OCI-LY1 (cell line): ENCODE results near the gene F7.

Experiments
- H2AFZ ChIP-seq: fragments of 200-600 bp; sonication (generic), shearing (Covaris generic); 2 replicates; pipeline ENCODE4 v1.6.0; 2014; ENCODE audit warnings: antibody characterized with exemption, mild to moderate bottlenecking, low read length
- H3F3A ChIP-seq: fragments of 200-600 bp; sonication (generic), shearing (Covaris generic); 2 replicates; pipeline ENCODE4 v1.6.0; 2014; ENCODE audit warnings: mild to moderate bottlenecking, antibody characterized with exemption, low read length, moderate library complexity; ENCODE audit not compliant: insufficient read depth
- H3K27ac ChIP-seq: fragments of 200-600 bp; sonication (generic); 2 replicates; pipeline ENCODE4 v1.5.1; 2014; ENCODE audit warnings: low read length, mixed run types, mild to moderate bottlenecking, low read depth; ENCODE audit not compliant: poor library complexity, severe bottlenecking
- H3K27me3 ChIP-seq: fragments of 200-600 bp; sonication (generic); 2 replicates; pipeline ENCODE4 v1.6.0; 2014; ENCODE audit warnings: antibody characterized with exemption, mild to moderate bottlenecking, low read length, moderate library complexity; ENCODE audit not compliant: insufficient read depth
- H3K36me3 ChIP-seq: fragments of 200-600 bp; sonication (generic); 2 replicates; pipeline ENCODE4 v1.6.1; 2014; ENCODE audit warnings: mild to moderate bottlenecking, antibody characterized with exemption, low read length, moderate library complexity, mixed read lengths; ENCODE audit not compliant: insufficient read depth
- H3K4me1 ChIP-seq: fragments of 200-600 bp; sonication (generic); 2 replicates; pipeline ENCODE4 v1.5.1; 2014; ENCODE audit warnings: mild to moderate bottlenecking, low read length, moderate library complexity; ENCODE audit not compliant: insufficient read depth, severe bottlenecking
- H3K4me2 ChIP-seq: fragments of 200-600 bp; sonication (generic), shearing (Covaris generic); 2 replicates; pipeline ENCODE4 v1.6.1; 2014; ENCODE audit warnings: low read length
- H3K4me3 ChIP-seq: fragments of 200-600 bp; sonication (generic); 2 replicates; pipeline ENCODE4 v1.5.1; 2014; ENCODE audit warnings: low read length, low read depth, mild to moderate bottlenecking, mixed read lengths; ENCODE audit not compliant: poor library complexity, severe bottlenecking
- H3K79me2 ChIP-seq: fragments of 200-600 bp; shearing (Covaris generic); 2 replicates; pipeline ENCODE4 v1.6.1; 2016; ENCODE audit warnings: mixed run types, low read length, mixed read lengths; ENCODE audit not compliant: insufficient read depth
- H3K9ac ChIP-seq: fragments of 200-600 bp; sonication (generic), shearing (Covaris generic); 2 replicates; pipeline ENCODE4 v1.6.1; 2014; ENCODE audit warnings: mild to moderate bottlenecking, low read length, mixed read lengths
- H3K9me2 ChIP-seq: fragments of 200-600 bp; sonication (generic), shearing (Covaris generic); 2 replicates; pipeline ENCODE4 v1.6.1; 2014; ENCODE audit warnings: low read depth, mild to moderate bottlenecking, low read length, mixed read lengths
- H3K9me3 ChIP-seq: fragments of 200-600 bp; shearing (Covaris generic); 2 replicates; pipeline ENCODE4 v1.6.1; 2014; ENCODE audit warnings: low read length, mixed read lengths
- H4K20me1 ChIP-seq: fragments of 200-600 bp; sonication (generic), shearing (Covaris generic); 2 replicates; pipeline ENCODE4 v1.6.0; 2016; ENCODE audit warnings: mild to moderate bottlenecking, low read length; ENCODE audit not compliant: insufficient read depth
- EZH2 ChIP-seq: fragments of 200-600 bp; sonication (generic), shearing (Covaris generic); IDR thresholded peaks from 2 replicates; pipeline ENCODE4 v1.8.0; 2017; ENCODE audit warnings: borderline replicate concordance, mixed run types, mild to moderate bottlenecking, antibody characterized with exemption, low read length, moderate library complexity, mixed read lengths
- TF ChIP-seq, protein P1 (sequence below): fragments of 200-600 bp; sonication (generic), shearing (Covaris generic); IDR thresholded peaks from 2 replicates; pipeline ENCODE4 v1.5.1; 2017; ENCODE audit warnings: mild to moderate bottlenecking, antibody characterized with exemption, low read length, moderate library complexity, mixed read lengths

F7 gene

DNA sequence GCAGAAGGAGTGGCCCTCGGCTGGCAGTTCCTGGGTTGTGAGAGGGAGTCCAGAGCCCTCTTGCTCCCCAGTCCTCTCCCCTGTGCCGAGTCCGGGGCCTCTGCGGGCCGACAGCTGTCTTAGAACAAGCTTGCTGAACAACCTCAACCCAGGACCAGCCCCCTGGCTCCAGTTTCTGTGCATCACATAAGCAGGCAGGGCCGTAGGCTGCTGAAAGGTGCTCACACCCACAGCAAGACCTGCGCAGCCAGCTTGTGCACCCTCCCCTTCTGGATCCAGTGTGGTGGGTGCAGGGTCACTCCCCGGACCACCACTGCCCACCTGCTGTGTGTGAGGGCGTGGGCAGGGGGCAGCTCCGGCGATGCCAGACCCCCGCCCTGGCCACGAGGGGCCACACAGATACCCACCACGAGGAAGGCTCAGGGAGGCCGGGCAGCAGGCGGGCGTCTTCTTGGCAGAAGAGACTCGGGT is 25.2 kb upstream of the F7 start:
- Histone ChIP-seq H3K27me3 (no peaks in the 10 kb centered on the region), H3K9me2 (no peaks in the 10 kb centered on the region), H3F3A (no peaks in the 10 kb centered on the region), H3K4me2 (no peak overlapping the region), H3K9me3 (no peaks in the 10 kb centered on the region), H3K36me3 (no peaks in the 10 kb centered on the region), H3K4me3 (no peak overlapping the region), H3K79me2 (no peaks in the 10 kb centered on the region), H3K27ac (no peak overlapping the region), H3K4me1 (no peaks in the 10 kb centered on the region), H4K20me1 (no peaks in the 10 kb centered on the region), H2AFZ (no peak overlapping the region), H3K9ac (no peak overlapping the region)
- no peak for TF ChIP-seq EZH2

DNA sequence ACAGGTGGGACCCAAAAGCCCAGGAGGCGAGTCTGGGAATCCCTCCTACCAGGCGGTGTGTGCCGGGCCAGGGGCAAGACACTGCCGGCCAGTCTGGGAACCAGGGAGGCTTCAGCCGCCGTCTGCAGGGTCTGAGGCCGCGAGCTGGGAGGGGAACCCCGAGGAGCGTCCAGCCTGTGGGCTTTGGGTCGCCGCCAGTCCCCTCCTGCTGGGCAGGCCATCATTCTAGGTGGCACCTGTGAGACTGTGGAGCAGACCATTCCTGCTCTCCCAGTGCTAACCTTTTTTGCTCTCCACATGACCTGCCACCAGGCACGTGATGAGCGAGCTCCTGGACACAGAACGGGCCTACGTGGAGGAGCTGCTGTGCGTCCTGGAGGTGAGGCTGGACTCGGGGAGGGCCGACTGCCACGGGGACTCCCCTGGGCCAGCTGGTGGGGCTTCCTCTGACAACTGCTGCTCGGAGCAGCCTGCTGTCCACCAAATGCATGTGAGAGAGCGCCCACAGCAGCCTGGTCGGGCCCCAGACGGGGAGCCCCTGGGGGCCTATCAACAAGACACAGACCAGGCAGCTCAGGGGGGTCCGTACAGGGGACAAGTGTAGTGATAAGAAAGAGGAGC is 24.6 kb upstream of the F7 start:
- Histone ChIP-seq H3K4me1 (no peaks in the 10 kb centered on the region), H3K36me3 (no peaks in the 10 kb centered on the region)
- no peak for TF ChIP-seq EZH2
- TF ChIP-seq, protein P1, sequence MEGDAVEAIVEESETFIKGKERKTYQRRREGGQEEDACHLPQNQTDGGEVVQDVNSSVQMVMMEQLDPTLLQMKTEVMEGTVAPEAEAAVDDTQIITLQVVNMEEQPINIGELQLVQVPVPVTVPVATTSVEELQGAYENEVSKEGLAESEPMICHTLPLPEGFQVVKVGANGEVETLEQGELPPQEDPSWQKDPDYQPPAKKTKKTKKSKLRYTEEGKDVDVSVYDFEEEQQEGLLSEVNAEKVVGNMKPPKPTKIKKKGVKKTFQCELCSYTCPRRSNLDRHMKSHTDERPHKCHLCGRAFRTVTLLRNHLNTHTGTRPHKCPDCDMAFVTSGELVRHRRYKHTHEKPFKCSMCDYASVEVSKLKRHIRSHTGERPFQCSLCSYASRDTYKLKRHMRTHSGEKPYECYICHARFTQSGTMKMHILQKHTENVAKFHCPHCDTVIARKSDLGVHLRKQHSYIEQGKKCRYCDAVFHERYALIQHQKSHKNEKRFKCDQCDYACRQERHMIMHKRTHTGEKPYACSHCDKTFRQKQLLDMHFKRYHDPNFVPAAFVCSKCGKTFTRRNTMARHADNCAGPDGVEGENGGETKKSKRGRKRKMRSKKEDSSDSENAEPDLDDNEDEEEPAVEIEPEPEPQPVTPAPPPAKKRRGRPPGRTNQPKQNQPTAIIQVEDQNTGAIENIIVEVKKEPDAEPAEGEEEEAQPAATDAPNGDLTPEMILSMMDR: no peak

DNA sequence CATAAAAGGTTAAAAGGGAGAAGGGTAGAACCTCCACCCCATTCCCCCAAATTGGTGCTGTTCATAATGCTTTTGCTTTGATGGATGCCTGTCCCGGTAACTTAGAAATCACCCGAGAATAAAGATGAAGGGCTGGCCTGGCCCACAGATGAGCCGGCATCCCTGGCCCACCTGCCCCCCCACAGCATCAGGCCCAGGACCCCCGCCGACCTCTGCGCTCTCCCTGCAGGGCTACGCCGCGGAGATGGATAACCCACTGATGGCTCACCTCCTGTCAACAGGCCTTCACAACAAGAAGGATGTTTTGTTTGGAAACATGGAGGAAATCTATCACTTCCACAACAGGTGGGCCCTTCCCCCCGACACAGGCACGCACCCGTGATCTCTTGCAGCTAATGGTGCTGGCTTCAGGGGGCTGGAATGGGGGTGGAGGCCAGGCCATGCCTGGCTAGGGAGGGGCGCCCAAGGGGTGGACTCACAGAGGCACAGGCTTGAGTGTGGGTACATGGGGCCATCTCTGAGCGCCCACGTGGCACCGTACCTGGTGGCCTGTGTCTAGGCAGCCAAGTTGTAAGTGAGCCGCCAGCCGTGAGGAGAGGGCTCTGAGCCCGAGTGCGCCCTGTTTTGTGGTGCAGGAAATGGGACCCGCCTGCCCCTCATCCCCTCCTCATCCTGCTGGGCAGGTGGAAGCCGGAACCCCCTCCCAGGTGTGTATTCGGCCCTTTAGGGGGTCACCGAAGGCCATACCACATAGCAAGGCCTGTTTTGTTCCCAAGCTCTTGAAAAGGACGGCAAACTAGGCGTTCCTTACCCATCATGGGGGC is 23.2 kb upstream of the F7 start:
- Histone ChIP-seq H2AFZ (no peak overlapping the region), H3K79me2 (no peaks in the 10 kb centered on the region), H4K20me1 (no peaks in the 10 kb centered on the region), H3K4me1 (no peaks in the 10 kb centered on the region), H3K4me2 (no peak overlapping the region), H3K9me2 (no peaks in the 10 kb centered on the region), H3K9me3 (no peaks in the 10 kb centered on the region), H3K27ac (no peak overlapping the region), H3K4me3 (no peak overlapping the region), H3K27me3 (peaks cover 2% of the 10 kb centered on the region), H3K36me3 (no peaks in the 10 kb centered on the region), H3K9ac (no peak overlapping the region), H3F3A (no peaks in the 10 kb centered on the region)
- no peak for TF ChIP-seq EZH2
- TF ChIP-seq, protein P1: no peak

More for the DNA sequence above, 24.6 kb upstream of the F7 start:
- H3F3A ChIP-seq: no peaks in the 10 kb centered on the region
- H3K9me3 ChIP-seq: no peaks in the 10 kb centered on the region
- H3K27ac ChIP-seq: no peak overlapping the region
- no peaks in the 10 kb centered on the region for H3K27me3 ChIP-seq
- H3K4me2 ChIP-seq: no peak overlapping the region
- no peak overlapping the region for H2AFZ ChIP-seq
- H3K4me3 ChIP-seq: no peak overlapping the region
- no peaks in the 10 kb centered on the region for H3K79me2 ChIP-seq
- no peaks in the 10 kb centered on the region for H4K20me1 ChIP-seq
- no peak overlapping the region for H3K9ac ChIP-seq
- no peaks in the 10 kb centered on the region for H3K9me2 ChIP-seq
